H7 (cell line): ENCODE measurements around the gene GH1. TPM values are rescaled to one million over a fixed set of nuclear protein-coding genes. Genes with fewer than 3 reads are reported as not detected.
A peak's percentile ranks its signal among the peaks of the same experiment; 100 is the strongest.

Source experiments
- DNase-seq: peaks from one replicate; pipeline ENCODE4 v3.0.0; 2012
- H3K27me3 ChIP-seq: 2 replicates; pipeline ENCODE4 v1.6.0; 2011; ENCODE audit warnings: mild to moderate bottlenecking, low read length; ENCODE audit not compliant: control insufficient read depth, insufficient read depth
- H3K36me3 ChIP-seq: replicated peaks from 2 replicates; pipeline ENCODE4 v1.5.1; 2011; ENCODE audit warnings: low read length; ENCODE audit not compliant: control insufficient read depth, insufficient read depth
- H3K4me3 ChIP-seq: 2 replicates; pipeline ENCODE4 v1.5.1; 2011; ENCODE audit warnings: low read depth, mild to moderate bottlenecking, control low read depth, low read length, moderate library complexity; ENCODE audit not compliant: insufficient read depth
- total RNA-seq: library from RNA; depleted of rRNA; stranded (reverse); fragments of >200 nt; shearing (Covaris generic); gene quantifications from 2 replicates; pipeline ENCODE4 v1.2.3, GENCODE V29; 2014

GH1 gene
- total RNA-seq, 1 experiment from 2014 or later, result not detected

DNA sequence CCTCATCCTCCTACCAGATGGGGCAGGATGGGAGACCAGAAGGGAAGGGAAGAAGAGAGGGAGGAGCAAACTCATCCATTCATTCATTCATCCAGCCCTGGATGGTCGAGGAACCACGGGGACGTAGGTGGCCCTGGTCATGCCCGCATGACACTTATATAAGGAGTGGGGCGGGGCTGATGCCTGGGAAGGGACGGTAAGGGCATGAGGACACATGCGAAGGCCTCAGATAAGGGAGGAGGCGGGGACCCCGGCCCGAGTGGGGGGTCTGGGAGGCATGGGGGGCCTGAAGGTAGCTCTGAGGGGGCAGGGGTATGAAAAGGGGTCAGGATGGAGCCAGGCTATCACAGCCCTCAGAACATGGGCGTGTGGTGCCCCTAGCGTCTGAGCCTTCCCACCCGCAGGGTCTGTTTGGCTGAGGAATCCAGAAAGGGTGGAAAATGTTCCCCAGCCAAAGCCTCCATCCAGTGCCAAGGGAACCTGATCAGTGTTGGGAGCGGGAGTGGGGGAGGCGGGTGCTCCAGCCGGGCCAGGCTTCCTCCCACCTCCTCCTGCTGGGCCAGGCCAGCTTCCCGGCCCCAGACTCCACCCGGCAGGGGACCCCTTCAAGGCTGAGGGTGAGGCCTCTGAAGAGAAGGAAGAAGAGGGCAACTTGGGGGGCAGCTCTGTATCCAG is 31.1 kb upstream of the GH1 start:
- no peaks in the 10 kb centered on the region for H3K36me3 ChIP-seq
- no peak for DNase-seq
- no peak overlapping the region for H3K4me3 ChIP-seq
- H3K27me3 ChIP-seq, result no peaks in the 10 kb centered on the region

DNA sequence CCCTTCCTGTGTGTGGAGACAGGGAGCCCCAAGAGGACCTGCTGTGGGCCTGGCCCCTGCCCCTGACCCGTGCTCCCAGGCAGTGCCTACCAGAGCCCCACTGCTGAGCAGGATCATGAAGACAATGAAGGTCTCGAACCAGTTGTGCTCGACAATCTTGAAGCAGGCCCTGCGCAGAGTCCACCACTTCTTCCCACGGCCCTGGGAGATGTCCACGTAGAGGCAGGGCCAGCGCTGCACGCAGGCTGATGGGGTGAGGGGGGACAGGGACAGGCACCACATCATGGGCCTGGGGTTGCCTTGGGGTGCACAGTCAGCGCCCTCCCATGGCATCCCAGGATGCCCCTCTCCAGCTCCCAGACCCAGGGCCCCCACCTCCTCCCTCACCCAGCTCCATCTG is 29.9 kb upstream of the GH1 start:
- H3K4me3 ChIP-seq, result no peak overlapping the region
- no peaks in the 10 kb centered on the region for H3K27me3 ChIP-seq
- H3K36me3 ChIP-seq, result no peaks in the 10 kb centered on the region
- DNase-seq, result no peak

DNA sequence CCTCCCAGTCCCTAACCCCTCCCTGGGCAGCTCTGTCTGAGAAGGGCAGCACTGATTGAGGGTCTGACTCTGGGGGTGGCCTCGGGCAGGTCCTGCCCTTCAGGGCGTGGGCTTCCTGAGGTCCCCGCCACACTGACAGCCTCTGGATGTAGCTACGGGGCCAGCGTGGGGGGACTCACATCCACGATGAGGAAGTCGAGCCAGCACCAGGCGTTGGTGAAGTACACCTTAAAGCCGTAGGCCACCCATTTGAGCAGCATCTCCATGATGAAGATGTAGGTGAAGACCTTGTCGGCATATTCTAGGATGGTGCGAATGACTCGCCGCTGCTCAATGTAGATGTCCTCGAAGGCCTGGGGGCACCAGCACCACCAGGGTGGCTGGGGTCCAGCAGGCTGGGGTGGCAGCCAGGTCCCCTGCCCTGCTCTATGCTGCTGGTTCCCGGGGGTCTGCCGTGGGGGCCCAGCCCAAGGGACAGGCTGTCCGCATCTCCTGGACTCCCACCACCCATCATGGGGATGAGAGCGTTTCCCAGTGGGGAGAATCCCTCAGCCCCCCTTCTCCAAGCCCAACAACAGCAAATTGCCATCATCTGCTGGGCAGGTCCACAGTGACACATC is 29.2 kb upstream of the GH1 start:
- DNase-seq, result no peak
- Histone ChIP-seq H3K36me3 (no peaks in the 10 kb centered on the region), H3K4me3 (no peak overlapping the region), H3K27me3 (no peaks in the 10 kb centered on the region)

DNA sequence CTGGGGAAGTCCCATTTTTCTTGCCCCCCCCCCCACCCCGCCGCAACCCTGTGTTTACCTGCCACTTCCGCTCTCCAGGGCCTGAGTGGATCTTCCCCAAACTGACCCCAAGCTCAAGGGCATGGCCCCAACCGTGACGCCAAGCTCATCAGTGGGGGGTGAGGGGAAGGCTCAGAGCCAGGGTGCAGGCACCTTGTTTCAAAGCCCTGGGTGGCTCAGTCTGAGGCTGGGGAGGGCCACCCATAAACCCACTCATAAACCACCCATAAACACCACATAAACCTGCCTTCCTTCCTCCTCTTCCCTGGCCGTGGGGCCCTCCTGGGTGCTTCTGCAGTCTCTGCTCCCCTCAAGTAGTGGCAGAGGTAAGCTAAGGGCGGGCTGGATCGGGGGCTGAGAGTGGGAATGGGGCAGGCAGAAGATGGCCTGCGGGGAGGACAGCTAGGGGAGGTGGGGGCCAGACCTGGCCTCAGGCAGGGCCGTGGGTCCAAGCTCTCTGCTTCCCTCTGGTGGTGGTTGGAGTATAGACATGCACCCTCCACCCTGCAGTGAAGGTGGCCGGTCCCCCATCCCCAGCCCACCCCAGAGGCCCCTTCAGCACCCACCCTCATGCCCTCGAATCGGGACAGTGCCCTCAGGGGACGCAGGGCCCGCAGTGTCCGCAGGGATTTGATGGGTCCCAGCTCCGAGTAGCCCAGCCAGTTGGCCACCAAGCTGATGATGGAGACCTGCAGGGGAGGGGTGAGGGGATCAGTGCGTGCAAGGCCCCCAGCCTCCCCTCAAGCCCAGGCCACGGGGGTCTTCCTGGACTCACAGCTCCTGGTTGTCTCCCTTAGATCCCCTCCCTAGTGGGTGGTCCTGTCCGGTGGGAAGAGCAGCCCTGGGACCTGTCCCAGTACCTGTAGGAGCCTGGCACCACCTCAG is 28.1 kb upstream of the GH1 start:
- no peak overlapping the region for H3K4me3 ChIP-seq
- peak; percentile 98 for DNase-seq
- H3K36me3 ChIP-seq, result no peaks in the 10 kb centered on the region
- H3K27me3 ChIP-seq, result no peaks in the 10 kb centered on the region

DNA sequence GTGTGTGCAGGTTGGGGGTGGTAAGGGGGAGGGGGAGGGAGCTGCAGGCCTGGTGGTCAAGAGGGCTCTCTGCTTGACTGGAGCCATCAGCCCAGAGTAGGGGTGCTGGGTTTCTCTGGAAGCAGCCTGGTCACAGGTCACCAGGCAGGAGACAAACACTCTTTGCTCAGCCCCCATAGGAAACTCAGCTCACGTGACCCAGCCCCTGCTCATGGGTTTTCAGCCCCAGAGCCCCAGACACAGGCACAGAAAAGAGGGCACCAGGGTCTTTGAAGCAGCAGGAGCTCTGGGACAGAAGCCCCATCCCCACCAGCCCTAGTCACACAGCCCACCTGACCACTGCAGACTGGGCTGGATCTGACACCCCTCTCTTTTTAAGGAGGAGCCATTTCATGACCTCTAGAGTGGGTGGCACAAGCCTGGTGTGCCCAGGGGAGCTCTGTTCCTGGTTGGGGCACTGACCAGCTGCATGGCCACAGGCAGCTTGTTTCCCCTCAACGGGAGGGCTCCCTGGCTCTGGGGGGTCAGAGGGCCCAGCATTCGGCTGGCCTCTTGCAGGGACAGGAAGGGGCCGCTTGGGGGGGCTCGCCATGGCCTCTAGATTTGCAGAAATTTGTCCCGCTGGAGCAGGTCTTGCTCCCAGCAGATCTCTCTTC is 27.3 kb upstream of the GH1 start:
- Histone ChIP-seq H3K36me3 (no peaks in the 10 kb centered on the region), H3K4me3 (no peak overlapping the region), H3K27me3 (no peaks in the 10 kb centered on the region)
- DNase-seq, result no peak

DNA sequence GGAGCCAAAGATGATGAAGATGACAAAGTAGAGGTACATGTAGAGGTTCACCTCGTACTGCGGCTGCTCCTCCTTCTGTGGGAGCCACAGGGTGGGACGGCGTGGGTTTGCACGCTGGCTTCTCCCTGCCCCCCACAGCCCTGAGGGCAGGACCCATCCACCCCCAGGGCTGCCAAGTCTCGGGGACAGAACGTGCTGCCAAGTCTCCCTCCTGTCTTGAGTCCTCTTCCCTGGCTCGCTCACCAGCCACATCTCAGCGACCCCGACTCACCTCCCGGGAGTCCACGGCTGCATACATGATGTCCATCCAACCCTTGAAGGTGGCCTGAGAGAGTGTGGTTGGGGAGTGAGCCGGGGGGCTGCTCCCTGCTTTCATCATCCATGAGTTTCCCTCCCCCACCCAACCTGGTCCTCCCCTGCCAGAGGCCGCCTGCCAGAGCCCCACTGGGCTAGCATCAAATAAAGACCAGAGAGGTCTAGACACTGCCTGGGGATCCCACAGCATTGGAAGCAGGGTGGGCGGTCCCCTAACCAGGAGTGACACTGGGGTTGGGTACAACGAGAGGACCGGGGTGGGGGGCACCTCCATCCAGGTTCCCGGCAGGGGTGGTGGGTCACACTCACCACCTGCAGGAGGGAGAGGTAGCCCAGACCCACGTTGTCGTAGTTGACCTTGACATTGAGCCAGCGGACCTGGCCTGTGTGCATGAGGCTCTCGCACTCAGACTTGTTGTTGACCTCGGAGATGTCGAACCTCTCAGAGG is 26.3 kb upstream of the GH1 start:
- Histone ChIP-seq H3K27me3 (no peaks in the 10 kb centered on the region), H3K4me3 (no peak overlapping the region), H3K36me3 (no peaks in the 10 kb centered on the region)
- DNase-seq, result no peak

DNA sequence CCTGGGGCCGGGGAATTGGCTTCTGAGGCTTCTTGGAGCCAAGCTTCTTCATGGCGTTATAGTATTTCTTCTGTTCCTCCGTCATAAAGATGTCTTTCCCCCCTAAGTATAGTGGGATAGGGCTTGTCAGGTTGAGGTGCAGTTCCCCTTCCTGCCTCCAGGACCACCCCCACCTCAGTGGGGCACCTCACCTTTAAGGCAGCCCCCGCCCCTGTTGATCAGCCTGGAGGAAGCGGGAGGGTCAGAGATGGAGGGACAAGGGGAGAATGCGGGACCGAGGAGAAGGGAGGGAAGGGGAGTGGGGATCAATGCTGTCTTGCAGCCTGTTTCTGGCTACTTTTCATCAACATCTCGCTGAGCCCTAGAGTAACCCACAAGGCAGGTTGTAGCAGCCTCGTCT is 25.1 kb upstream of the GH1 start:
- Histone ChIP-seq H3K4me3 (no peak overlapping the region), H3K27me3 (no peaks in the 10 kb centered on the region), H3K36me3 (no peaks in the 10 kb centered on the region)
- DNase-seq, result peak; percentile 81

DNA sequence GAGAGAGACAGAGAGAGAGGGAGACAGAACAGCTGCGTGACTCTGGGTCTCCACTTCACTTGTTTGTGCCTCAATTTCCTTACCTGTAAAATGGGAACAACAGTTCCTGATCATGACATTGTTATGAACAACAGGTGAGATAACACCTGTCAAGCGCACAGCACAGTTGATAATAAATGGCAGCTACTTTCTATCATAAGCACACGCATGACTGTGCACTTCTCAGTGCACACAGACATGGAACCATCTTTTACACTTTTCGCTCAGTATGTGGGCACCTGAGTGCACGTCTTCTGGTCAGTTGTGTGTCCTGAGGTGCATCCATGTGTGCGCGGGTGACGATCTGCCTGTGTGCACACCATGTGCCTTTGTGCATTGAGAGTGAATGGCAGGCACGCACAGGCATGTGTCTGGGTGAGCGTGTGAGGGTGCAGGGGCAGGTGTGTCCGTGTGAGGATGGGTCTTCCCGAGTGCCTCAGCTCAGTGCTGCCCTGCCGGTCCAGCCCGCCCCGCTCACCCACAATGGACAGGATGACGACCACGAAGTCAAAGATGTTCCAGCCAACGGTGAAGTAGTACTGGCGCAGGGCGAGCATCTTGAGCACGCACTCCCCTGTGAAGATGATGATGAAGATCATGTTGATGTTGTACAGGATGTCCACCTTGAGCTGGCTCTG is 23.8 kb upstream of the GH1 start:
- H3K36me3 ChIP-seq, result no peaks in the 10 kb centered on the region
- H3K4me3 ChIP-seq, result no peak overlapping the region
- DNase-seq, result no peak
- H3K27me3 ChIP-seq, result no peaks in the 10 kb centered on the region

DNA sequence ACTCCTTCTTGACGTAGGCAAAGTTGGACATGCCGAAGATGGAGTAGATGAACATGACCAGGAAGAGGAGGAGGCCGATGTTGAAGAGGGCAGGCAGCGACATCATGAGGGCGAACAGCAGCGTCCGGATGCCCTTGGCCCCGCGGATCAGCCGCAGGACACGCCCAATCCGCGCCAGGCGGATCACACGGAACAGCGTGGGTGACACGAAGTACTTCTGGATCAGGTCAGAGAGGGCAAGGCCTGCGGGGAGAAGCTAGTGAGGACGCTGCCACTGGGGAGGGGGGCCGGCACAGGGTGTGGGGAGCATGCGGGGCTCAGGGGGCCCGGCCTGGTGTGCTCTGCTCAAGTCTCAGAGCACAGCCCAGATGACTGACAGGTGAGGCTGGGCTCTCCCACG is 23.1 kb upstream of the GH1 start:
- no peak for DNase-seq
- Histone ChIP-seq H3K36me3 (no peaks in the 10 kb centered on the region), H3K4me3 (no peak overlapping the region), H3K27me3 (no peaks in the 10 kb centered on the region)

DNA sequence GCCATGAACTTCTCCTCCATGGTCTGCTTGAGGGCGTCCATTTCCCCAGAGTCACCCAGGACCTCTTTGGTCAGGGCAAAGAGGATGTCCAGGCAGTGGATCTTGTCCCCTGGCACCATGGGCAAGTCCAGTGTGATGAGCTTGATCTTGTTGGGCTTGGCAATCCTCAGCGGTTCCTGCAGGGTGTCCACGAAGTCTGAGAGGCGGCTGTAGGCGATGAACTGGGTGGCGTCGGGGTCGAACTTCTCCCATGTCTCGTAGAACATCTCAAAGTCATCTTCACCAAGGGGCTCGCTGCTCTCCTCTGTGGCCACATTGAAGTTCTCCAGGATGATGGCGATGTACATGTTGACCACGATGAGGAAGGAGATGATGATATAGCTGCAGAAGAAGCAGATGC is 22.5 kb upstream of the GH1 start:
- H3K27me3 ChIP-seq, result no peaks in the 10 kb centered on the region
- no peak for DNase-seq
- no peaks in the 10 kb centered on the region for H3K36me3 ChIP-seq
- no peak overlapping the region for H3K4me3 ChIP-seq

DNA sequence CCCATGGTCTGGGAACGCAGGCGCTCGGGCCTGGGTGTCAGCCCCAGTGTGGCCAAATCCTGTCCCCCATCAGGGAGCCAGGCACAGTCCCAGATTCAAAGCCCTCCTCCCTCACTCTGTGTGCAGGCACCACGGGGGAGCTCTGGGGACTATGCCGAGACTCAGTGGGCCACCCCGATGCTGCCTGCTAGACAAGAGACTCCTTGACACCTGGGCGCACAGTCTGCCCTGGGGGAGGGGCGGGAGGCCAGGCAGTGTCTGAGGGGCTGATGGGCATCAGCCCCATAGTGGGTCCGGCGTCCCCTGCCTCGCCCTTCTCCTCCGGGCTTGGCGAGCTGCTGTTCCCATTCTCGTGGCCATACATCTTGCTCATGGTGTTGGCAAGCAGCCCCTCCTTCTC is 21.9 kb upstream of the GH1 start:
- no peaks in the 10 kb centered on the region for H3K27me3 ChIP-seq
- no peaks in the 10 kb centered on the region for H3K36me3 ChIP-seq
- DNase-seq, result no peak
- no peak overlapping the region for H3K4me3 ChIP-seq

DNA sequence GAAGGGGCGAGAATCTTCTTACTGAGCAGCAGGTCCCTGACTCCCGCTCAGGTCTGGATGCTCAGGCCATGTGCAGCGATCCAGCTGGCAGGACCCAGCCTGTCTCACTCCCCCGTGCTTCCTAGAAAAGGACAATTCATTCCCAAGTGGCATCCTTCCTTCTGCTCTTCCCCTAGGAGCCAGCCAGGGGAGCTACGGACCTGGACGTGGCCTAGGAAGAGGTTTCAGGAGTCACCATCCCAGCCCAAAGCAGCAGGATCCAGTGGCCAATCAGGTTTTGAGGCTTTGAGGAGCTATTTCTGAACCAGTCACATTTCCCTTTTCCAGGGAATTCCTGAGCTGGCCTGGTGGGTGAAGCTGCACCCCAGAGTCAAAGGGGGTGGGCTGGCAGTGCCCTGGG is 21.2 kb upstream of the GH1 start:
- H3K4me3 ChIP-seq, result no peak overlapping the region
- DNase-seq, result no peak
- no peaks in the 10 kb centered on the region for H3K27me3 ChIP-seq
- no peaks in the 10 kb centered on the region for H3K36me3 ChIP-seq

DNA sequence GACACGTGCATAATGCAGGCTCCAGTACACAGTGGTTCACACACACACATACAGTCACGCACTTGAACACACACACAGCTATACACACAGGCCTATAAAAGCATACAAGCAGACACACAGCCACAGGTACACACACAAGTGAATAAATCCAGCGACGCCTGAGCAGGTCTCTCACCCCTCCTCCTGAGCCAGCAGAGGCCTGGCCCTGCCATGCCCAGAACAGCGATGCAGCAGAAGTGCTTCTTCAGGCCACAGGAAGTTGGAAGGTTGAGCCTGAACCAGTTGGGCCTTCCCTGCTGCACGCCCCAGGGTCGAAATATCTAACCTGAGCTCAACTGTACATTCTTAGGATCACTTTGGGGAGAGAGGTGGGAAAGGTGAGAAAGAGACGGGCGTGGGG is 20.8 kb upstream of the GH1 start:
- DNase-seq, result no peak
- H3K4me3 ChIP-seq, result no peak overlapping the region
- no peaks in the 10 kb centered on the region for H3K36me3 ChIP-seq
- no peaks in the 10 kb centered on the region for H3K27me3 ChIP-seq

DNA sequence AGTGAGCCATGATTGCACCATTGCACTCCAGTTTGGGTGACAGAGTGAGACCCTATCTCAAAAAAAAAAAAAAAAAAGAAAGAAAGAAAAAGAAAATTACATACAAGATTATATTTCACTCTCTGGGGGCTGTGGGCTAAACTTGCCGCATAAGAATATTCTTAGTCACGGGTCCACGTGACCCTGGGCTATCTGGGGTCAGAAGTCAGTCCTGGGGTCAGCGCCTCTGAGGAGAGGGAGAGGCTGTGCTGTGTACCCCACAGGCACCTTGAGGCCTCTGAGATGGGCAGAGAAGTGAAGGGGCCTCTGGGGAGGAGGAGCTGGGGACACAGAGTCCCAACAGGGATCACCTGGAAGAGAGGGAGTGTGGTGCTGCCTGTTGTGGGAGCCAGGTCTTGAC is 19.3 kb upstream of the GH1 start:
- no peak for DNase-seq
- no peaks in the 10 kb centered on the region for H3K36me3 ChIP-seq
- no peak overlapping the region for H3K4me3 ChIP-seq
- H3K27me3 ChIP-seq, result no peaks in the 10 kb centered on the region
